Naive thymus-derived CD4-positive, alpha-beta T cell (primary cell): ENCODE results near the gene ZDHHC14. TPM values are rescaled to one million over a fixed set of nuclear protein-coding genes. Genes with fewer than 3 reads are reported as not detected.

Experiments used
- ATAC-seq: fragments of 150-1000 bp; cut with Tn5 transposase; 2 replicates; pipeline ENCODE4 v1.10.0; 2021; ENCODE audit warnings: mild to moderate bottlenecking, moderate library complexity
- CTCF ChIA-PET: fragments of 350-600 bp; sonication (Branson Sonifier 250); formaldehyde crosslinking; loops from one replicate; lab custom pipeline; 2021; ENCODE audit warnings: antibody characterized with exemption; lab: Charles Lee
- POLR2A ChIA-PET: fragments of 350-600 bp; sonication (Branson Sonifier 250); formaldehyde crosslinking; loops from one replicate; lab custom pipeline; 2021; ENCODE audit warnings: antibody characterized with exemption, inconsistent platforms; lab: Charles Lee
- DNase-seq, 9 donors: peaks; one replicate each; pipeline versions ENCODE4 v3.0.0 to v3.0.0-alpha.2; 2020 to 2022; ENCODE audit warnings: mixed read lengths in 1 of 9
- H3K27ac ChIP-seq: one replicate; pipeline ENCODE4 v1.7.0; 2013; ENCODE audit warnings: mild to moderate bottlenecking, low read depth, low read length, moderate library complexity
- H3K27me3 ChIP-seq, 2 donors: one replicate each; pipeline ENCODE4 v1.7.0; 2013; ENCODE audit warnings: low read length in 2 of 2, mild to moderate bottlenecking in 2 of 2, moderate library complexity in 2 of 2; ENCODE audit not compliant: control insufficient read depth in 2 of 2, insufficient read depth in 2 of 2
- H3K36me3 ChIP-seq, 3 experiments: 1 replicate in 2 of 3; 2 replicates in 1 of 3; pipeline ENCODE4 v1.7.0; 2013; ENCODE audit warnings: low read length in 3 of 3, mild to moderate bottlenecking in 3 of 3, moderate library complexity in 1 of 3; ENCODE audit not compliant: insufficient read depth in 3 of 3, control insufficient read depth in 2 of 3
- H3K4me1 ChIP-seq, 2 donors: one replicate each; pipeline ENCODE4 v1.7.0; 2013; ENCODE audit warnings: low read length in 2 of 2, mild to moderate bottlenecking in 2 of 2, moderate library complexity in 1 of 2; ENCODE audit not compliant: control insufficient read depth in 2 of 2, insufficient read depth in 2 of 2
- H3K4me3 ChIP-seq: 2 replicates; pipeline ENCODE4 v1.7.0; 2013; ENCODE audit warnings: mild to moderate bottlenecking, low read length
- H3K9me3 ChIP-seq, 3 experiments: 1 replicate in 2 of 3; 2 replicates in 1 of 3; pipeline ENCODE4 v1.7.0; 2013; ENCODE audit warnings: low read length in 3 of 3; ENCODE audit not compliant: control insufficient read depth in 2 of 3
- H3K27ac Mint-ChIP-seq, 9 donors: one replicate each; pipeline ENCODE4 v1.8.0; 2020 to 2022; ENCODE audit warnings: mixed read lengths in 9 of 9, mild to moderate bottlenecking in 8 of 9, moderate library complexity in 5 of 9, inconsistent platforms in 2 of 9
- H3K27me3 Mint-ChIP-seq, 5 donors: one replicate each; pipeline ENCODE4 v1.8.0; 2021 to 2022; ENCODE audit warnings: mixed read lengths in 5 of 5, mild to moderate bottlenecking in 1 of 5
- H3K36me3 Mint-ChIP-seq, 5 donors: one replicate each; pipeline ENCODE4 v1.8.0; 2020 to 2022; ENCODE audit warnings: mixed read lengths in 5 of 5, mild to moderate bottlenecking in 3 of 5, inconsistent platforms in 1 of 5
- H3K4me1 Mint-ChIP-seq, 7 donors: one replicate each; pipeline ENCODE4 v1.8.0; 2020 to 2022; ENCODE audit warnings: mixed read lengths in 7 of 7, mild to moderate bottlenecking in 3 of 7, inconsistent platforms in 1 of 7
- H3K4me3 Mint-ChIP-seq, 10 donors: one replicate each; pipeline ENCODE4 v1.8.0; 2020 to 2022; ENCODE audit warnings: mild to moderate bottlenecking in 10 of 10, mixed read lengths in 10 of 10, moderate library complexity in 6 of 10, inconsistent platforms in 2 of 10
- H3K9me3 Mint-ChIP-seq, 11 donors: one replicate each; pipeline ENCODE4 v1.8.0; 2020 to 2022; ENCODE audit warnings: mixed read lengths in 11 of 11, mild to moderate bottlenecking in 4 of 11, inconsistent platforms in 1 of 11, moderate library complexity in 1 of 11
- intact Hi-C, 2 donors: fragments of 100-400 bp; cut with micrococcal nuclease; formaldehyde crosslinking; loops; one replicate each; pipeline ENCODE4 v1.15.1; 2023
- polyA plus RNA-seq, 2 donors: library from polyadenylated mRNA; unstranded; fragments of 300-500 nt; fragmentation: Illumina TruSeq; gene quantifications; one replicate each; pipeline ENCODE4 v1.2.3, GENCODE V29; 2021
- total RNA-seq, 6 experiments: library from RNA in 5 of 6; stranded (reverse) in 5 of 6; gene quantifications; 1 replicate in 5 of 6; 2 replicates in 1 of 6; pipeline ENCODE4 v1.2.3 and lab custom pipeline; 2021 to 2026

ZDHHC14 gene
- total and polyA plus RNA-seq, 7 experiments from 2014 or later = 0.13 to 18.2 (median 0.95) TPM

DNA sequence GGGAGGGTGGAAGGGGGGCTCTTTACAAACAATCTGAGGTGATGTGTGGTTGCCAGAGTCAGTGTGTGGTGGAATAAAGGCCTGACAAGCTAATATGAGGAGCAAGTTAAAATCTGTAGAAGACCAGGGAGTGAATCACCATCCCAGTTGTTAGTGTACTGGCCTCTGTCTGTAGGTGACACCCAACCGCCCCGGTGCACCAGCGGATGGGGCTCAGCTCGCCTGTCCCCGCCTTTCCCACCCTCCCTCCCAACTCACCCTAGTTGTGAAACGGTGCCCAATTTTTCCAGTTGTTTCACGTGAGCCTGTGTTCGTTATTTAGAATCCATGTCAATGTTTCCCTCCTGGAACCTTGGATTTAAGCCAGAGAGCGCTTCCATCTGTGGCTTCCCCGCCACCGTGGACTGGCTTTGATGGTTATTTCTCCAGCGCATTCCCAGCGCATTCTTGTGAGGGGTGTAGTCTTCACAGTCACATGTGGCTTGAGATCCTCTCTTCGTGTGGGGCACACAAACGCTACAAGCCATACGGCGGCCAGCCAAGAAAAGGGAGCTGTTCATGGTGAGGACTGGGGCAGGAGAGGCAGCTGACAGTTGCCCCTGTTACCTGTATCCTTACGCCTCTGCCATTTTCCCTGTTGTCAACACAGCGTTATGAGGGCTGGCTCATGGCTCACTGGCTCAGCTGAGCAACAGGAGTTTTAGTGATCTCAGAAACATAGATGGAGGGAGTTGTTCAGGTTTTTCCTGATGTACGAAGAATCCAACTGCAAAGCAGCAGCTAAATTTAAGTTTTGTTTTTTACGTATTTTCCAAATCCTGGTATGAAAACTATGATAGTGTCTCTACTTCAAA, 137.6 kb downstream of the ZDHHC14 start:
- Histone ChIP-seq H3K9me3 (peaks cover 0 to 4% (median 0%) of the 10 kb centered on the region in 3 experiments), H3K36me3 (no peaks in the 10 kb centered on the region), H3K27me3 (no peaks in the 10 kb centered on the region), H3K4me1 (no peaks in the 10 kb centered on the region), H3K4me3 (no peak overlapping the region), H3K27ac (no peak overlapping the region)
- H3K4me1 Mint-ChIP-seq = peaks cover 0 to 36% (median 0%) of the 10 kb centered on the region in 7 donors
- CTCF ChIA-PET = interaction anchor here (0.6 kb wide), 1 partner anchor 852 kb away, joined by 3 read pairs; no protein-coding TSS in a partner anchor
- intact Hi-C loops = no loop called here
- ATAC-seq = no peak
- H3K36me3 Mint-ChIP-seq = peaks cover 0 to 13% (median 0%) of the 10 kb centered on the region in 5 donors
- no peak overlapping the region for H3K27ac Mint-ChIP-seq
- H3K27me3 Mint-ChIP-seq = no peaks in the 10 kb centered on the region
- no peak overlapping the region for H3K4me3 Mint-ChIP-seq
- POLR2A ChIA-PET = interaction anchor here (1.0 kb wide), 1 partner anchor 11 kb away, joined by 3 read pairs; no protein-coding TSS in a partner anchor
- H3K9me3 Mint-ChIP-seq = peaks cover 0 to 6% (median 0%) of the 10 kb centered on the region in 11 donors
- DNase-seq = no peak

DNA sequence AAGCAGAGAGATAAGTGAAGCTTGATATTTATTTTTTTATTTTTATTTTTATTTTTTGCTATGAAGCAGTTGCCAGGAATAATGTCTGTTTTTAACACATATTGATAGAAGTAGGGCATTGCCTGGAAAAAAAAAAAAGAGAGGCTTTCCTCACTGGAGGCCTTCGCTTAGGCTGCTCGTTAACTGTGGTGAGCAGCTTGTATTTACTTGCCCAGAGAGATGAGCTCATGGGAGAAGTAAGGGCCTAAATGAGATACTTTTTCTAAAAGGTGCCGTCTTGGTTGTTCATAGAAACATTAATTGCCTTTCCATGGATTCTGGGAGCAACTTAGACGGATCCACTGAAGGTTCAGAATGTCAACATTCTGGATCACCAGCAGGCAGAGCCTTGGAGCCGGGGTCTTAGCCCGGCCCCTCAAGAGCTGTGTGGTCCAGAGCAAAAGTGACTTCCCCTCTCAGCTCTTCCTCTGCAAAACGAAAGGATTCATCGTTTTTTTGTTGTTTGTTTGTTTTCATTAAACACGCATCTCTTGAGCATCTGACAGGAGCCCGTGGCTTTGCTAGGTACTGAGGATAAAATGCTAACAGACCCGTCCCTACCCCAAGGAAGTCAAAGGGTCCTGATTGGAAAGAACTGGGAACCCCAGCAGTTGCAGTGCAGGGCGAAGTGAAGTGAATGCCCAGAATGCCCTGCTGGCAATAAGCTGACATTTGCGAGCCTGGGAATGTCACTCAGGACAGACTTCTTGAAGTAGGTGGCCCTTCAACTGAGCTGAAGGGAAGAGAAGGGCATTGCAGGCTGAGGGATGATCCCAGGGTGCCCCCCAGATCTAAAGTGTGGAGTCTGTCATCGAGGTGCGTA, 138.5 kb downstream of the ZDHHC14 start:
- no peaks in the 10 kb centered on the region for H3K27me3 ChIP-seq
- ChIA-PET POLR2A (interaction anchor here (1.0 kb wide), 1 partner anchor 10 kb away, joined by 3 read pairs; no protein-coding TSS in a partner anchor), CTCF (interaction anchor here (0.6 kb wide), 2 partner anchors 56 to 852 kb away, joined by 3 to 6 read pairs; no protein-coding TSS in a partner anchor)
- peaks cover 0 to 6% (median 0%) of the 10 kb centered on the region in 11 donors for H3K9me3 Mint-ChIP-seq
- H3K4me3 Mint-ChIP-seq = no peak overlapping the region
- no peak overlapping the region for H3K4me3 ChIP-seq
- no peak overlapping the region for H3K27ac ChIP-seq
- no peaks in the 10 kb centered on the region for H3K27me3 Mint-ChIP-seq
- H3K27ac Mint-ChIP-seq = no peak overlapping the region
- no peak for ATAC-seq
- no peaks in the 10 kb centered on the region for H3K36me3 ChIP-seq
- intact Hi-C loops = no loop called here
- no peak for DNase-seq
- peaks cover 0 to 18% (median 0%) of the 10 kb centered on the region in 5 donors for H3K36me3 Mint-ChIP-seq
- H3K9me3 ChIP-seq = peaks cover 0 to 4% (median 0%) of the 10 kb centered on the region in 3 experiments
- H3K4me1 ChIP-seq = no peaks in the 10 kb centered on the region
- peaks cover 0 to 36% (median 0%) of the 10 kb centered on the region in 7 donors for H3K4me1 Mint-ChIP-seq

DNA sequence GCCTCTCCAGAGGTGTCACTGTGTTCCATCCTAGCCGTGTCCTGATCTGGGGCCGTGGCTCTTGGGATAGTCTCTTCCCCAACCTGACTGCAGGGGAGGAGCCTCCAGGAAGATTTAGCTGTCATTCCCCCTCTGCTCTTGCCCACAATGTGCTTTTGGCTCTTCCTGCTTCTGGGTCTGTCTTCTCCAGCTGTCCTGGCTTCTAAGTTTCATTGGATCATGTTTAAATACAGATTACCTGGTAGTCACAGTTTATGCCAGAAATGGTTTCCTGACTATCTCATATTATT, 139.1 kb downstream of the ZDHHC14 start:
- Mint-ChIP-seq H3K27ac (no peak overlapping the region), H3K4me3 (no peak overlapping the region), H3K36me3 (peaks cover 0 to 23% (median 0%) of the 10 kb centered on the region in 5 donors), H3K27me3 (no peaks in the 10 kb centered on the region), H3K9me3 (peaks cover 0 to 6% (median 0%) of the 10 kb centered on the region in 11 donors), H3K4me1 (peaks cover 0 to 31% (median 0%) of the 10 kb centered on the region in 7 donors)
- no peak overlapping the region for H3K4me3 ChIP-seq
- DNase-seq (no peak), ATAC-seq (no peak)
- H3K27me3 ChIP-seq = no peaks in the 10 kb centered on the region
- H3K4me1 ChIP-seq = no peaks in the 10 kb centered on the region
- H3K36me3 ChIP-seq = no peaks in the 10 kb centered on the region
- intact Hi-C loops = no loop called here
- H3K27ac ChIP-seq = no peak overlapping the region
- H3K9me3 ChIP-seq = peaks cover 0 to 4% (median 0%) of the 10 kb centered on the region in 3 experiments
- ChIA-PET CTCF (no interaction called here), POLR2A (no interaction called here)

DNA sequence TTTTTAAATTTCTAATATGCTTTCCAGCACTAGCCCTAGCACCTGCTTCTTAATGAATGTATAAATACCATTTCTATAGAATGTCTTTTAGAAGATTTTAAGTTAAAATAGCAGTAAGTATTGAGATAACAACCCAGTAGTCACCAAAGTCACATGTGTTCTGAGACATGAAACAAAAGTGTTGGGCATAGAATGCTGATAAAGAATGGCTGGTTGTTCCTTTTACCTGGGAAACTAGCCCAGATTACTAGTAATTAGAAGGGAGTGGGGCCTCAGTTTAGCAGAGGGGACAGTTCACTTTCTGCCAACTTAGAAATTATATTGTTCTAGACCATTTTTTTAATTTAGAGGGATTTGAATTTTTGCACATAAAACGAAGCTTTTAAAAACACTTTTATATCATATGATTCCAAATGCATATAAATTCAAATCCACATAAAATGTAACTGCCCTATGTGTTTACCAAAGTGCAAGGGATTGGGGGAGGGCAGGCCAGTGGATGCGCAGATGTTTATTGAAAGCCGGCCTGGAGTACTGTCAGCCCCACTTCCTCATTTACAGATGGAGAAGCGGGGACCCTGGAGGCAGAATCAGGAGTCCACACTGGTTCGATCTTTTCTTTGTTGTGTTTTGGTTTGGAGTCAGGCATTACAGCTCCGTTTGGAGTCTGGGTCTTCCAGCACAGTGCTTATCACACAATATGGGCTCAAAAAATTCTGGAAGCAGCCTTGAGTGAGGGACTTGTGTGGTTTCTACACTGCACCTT, 139.8 kb downstream of the ZDHHC14 start:
- Mint-ChIP-seq H3K27me3 (no peaks in the 10 kb centered on the region), H3K27ac (no peak overlapping the region), H3K4me3 (no peak overlapping the region), H3K4me1 (peaks cover 0 to 34% (median 0%) of the 10 kb centered on the region in 7 donors), H3K9me3 (peaks cover 0 to 7% (median 0%) of the 10 kb centered on the region in 11 donors), H3K36me3 (peaks cover 0 to 26% (median 0%) of the 10 kb centered on the region in 5 donors)
- H3K4me1 ChIP-seq = no peaks in the 10 kb centered on the region
- H3K27me3 ChIP-seq = no peaks in the 10 kb centered on the region
- H3K9me3 ChIP-seq = peaks cover 0 to 4% (median 0%) of the 10 kb centered on the region in 3 experiments
- ATAC-seq (no peak), DNase-seq (no peak)
- intact Hi-C loops = no loop called here
- H3K4me3 ChIP-seq = no peak overlapping the region
- no peaks in the 10 kb centered on the region for H3K36me3 ChIP-seq
- CTCF ChIA-PET = no interaction called here
- H3K27ac ChIP-seq = no peak overlapping the region
- POLR2A ChIA-PET = interaction anchor here (0.8 kb wide), 1 partner anchor 140 kb away, joined by 3 read pairs; no protein-coding TSS in a partner anchor

DNA sequence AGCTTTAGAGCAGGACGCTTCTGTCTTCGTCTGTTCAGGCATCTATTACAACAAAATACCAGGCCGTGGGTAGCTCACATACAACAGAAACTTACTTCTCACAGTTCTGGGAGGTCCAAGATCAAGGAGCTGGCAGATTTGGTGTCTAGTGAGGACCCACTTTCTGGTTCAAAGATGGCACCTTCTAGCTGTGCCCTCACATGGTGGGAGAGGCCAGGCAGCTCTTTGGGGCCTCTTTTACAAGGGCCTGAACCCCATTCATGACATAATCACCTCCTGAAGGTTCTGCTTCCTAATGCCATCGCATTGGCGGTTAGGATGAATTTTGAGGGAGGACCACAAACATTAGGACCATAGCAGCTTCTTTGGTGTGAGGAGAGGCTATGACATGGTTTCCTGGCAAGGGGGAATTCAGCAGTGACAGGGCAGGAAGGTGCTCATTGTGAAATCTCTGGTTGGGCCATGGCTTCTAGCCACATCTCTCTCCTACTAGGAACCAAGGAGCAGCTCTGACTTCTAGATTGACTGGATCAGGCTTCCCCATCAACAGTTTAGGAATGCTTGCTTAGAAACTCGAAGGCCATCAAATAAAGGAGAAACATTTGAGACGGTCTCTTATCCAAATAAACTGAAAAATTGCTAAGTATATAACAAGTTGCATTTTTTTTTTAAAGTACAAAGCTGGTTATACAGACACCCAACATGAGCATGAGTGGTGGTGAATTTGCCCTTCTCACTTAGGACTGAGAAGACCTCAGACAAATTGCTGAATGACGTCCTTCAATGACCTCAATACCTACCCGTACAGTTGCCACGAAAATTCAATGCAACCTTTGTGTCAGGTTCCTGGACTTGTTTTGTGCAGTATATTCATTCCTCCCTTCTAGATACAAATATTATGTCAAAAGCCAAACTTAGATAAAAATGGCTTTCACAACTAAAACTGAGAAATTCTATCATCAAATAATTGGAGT, 140.7 kb downstream of the ZDHHC14 start:
- Mint-ChIP-seq H3K27me3 (no peaks in the 10 kb centered on the region), H3K9me3 (peaks cover 0 to 10% (median 0%) of the 10 kb centered on the region in 11 donors), H3K4me1 (peaks cover 0 to 40% (median 0%) of the 10 kb centered on the region in 7 donors), H3K4me3 (no peak overlapping the region), H3K36me3 (peaks cover 0 to 34% (median 0%) of the 10 kb centered on the region in 5 donors), H3K27ac (no peak overlapping the region)
- H3K4me1 ChIP-seq = no peaks in the 10 kb centered on the region
- DNase-seq = no peak
- intact Hi-C loops = no loop called here
- no peak overlapping the region for H3K4me3 ChIP-seq
- ChIA-PET POLR2A (interaction anchor here (0.8 kb wide), 1 partner anchor 141 kb away, joined by 3 read pairs; no protein-coding TSS in a partner anchor), CTCF (no interaction called here)
- no peak overlapping the region for H3K27ac ChIP-seq
- ATAC-seq = peak; percentile 60
- H3K27me3 ChIP-seq = no peaks in the 10 kb centered on the region
- H3K36me3 ChIP-seq = no peaks in the 10 kb centered on the region
- H3K9me3 ChIP-seq = peaks cover 0 to 4% (median 0%) of the 10 kb centered on the region in 3 experiments
